DMS153 treated with DMSO at 0.1 percent for 48 hours (cell line): ENCODE results near the gene NT5M.
"Not testable (repeated sequence)": the region's sequence is repeated elsewhere in the genome, so short reads cannot be mapped to it uniquely, and the experiment has no call there.

ENCODE experiments used
- DNase-seq: peaks from one replicate; lab custom pipeline; 2025; ENCODE audit not compliant: unreplicated experiment; lab: John Stamatoyannopoulos, UW

Gene NT5M

DNA sequence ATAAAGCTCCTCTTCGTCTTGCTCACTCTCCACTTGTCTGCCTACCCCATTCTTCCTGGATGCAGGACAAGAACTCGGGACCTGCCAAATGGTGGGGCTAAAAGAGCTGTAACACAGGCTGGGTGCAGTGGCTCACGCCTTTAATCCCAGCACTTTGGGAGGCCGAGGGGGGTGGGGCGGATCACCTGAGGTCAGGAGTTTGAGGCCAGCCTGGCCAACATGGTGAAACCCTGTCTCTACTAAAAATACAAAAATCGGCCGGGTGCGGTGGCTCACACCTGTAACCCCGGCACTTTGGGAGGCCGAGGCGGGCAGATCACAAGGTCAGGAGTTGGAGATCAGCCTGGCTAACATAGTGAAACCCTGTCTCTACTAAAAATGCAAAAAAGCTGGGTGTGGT is 1.5 kb upstream of the NT5M start:
- DNase-seq = not testable (repeated sequence)

DNA sequence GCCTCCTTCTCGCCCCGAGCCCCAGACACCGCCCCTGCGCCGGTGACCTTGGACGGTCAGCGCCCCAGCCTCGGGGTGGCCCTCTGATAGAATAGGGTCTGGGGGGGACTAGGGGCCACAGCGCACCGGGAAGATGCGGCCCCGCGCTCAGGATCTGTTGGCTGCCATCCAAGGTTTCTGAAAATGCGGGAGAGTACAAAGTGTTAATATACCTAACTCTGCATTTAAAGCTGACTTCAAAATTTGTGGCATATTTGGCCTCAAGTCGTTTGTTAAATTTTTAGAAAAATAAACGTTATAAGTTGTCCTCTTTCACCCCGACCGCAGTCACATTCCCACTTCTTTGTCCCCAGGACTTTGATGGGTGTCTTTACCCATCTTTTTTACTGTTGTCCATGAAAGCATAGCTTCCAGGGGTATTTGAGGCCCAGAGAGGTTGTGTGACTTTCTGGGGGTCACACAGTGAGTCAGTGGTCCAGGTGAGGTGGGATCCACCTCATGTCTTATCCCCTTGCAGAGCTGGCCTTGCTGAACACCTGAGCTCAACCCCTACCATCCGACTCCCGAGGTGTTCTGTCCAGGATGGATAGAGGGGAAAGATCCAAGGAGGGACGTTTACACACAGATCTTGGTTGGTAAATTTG is 796 bp downstream of the NT5M start:
- DNase-seq = no peak

DNA sequence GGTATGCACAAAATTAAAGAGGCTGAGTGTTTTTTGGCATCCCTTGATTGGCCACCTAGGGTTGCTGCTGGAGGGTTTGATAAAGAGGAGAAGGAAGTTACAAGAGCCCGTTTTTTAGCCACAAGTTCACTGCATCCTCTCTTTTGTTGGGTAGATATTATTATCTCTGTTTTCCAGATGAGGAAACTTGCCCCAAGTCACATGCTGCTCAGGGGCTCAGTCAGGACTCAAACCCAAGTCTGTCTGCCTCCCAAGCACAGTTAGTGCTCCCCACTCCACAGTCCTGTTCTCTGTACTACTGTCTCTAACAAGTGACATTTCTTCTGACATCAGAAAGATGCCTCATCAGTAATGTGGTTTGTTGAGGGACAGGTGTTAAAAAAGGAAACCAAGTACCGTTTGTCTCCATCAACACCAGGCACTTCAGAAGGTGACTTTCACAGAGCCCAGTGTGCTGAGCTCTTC is 1.4 kb downstream of the NT5M start:
- no peak for DNase-seq

DNA sequence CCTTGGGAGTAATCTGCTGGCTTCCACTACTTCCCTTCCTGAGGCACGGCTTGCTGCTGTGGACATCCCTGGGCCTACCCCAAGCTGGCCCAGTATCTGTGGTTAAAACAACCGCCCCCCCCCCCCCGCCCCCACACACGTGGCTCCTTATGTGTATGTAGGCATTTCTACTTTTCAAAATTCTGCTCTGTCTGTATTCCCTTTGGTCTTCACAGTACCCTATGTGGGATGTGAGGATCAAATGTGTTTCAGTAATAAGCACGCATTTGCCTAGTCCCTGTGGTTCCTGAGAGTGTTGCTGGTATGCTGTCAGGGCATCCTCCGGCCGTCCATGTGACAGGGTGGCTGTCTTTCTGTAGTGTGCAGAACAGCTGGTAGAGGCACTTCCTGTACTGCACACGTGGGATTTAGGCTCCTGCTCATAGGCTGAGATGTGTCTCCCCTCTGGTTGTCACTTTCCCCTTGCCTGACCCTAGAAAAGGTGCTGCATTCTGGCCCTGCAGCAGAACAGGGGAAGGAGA is 2.2 kb downstream of the NT5M start:
- no peak for DNase-seq

DNA sequence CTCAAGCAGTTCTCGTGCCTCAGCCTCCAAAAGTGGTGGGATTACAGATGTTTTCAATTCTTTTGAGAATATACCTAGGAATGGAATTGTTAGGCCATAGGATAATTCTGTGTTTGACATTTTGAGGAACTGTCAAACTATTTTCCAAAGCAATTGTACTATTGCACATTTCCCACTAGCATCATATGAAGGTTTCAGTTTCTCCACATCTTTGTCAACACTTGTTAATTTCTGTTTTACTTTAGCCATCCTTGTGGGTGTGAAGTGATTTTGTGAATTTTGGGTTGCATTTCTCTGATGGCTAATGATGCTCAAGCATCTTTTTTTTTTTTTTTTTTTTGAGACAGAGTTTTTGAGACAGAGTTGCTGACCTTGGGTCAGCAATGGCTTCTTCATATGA is 6.2 kb downstream of the NT5M start:
- DNase-seq = no peak

- no peak for DNase-seq
Observed at GRCh38 chr17:17313350-17313991, 10.3 kb downstream of the NT5M start.

DNA sequence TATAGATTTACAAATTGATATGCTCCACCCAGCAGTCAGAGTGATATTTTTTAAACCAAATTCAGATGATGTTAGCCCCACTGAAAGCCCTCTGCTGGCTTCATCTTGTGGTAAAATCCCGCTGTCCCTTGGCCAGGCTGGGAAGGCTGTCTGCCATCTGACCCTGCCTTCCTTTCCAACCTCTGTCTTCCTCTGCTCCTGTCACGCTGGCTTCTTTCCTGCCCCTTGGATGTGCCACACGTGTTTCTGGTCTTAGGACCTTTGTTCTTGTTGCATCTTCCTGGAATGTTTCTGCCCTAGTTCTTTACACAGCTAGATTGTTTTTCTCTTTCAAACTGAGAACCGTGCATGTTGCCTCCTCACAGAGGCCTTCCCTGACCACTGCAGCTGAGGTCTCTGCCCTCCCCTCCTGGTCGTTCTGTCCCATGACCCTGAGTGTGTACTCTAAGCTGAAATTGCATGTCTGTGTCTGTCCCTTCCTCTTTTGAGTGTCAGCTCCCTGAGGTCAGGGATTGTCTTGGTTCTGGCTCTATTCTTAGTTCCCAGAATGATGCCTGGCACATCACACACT is 11.4 kb downstream of the NT5M start:
- DNase-seq = no peak

DNA sequence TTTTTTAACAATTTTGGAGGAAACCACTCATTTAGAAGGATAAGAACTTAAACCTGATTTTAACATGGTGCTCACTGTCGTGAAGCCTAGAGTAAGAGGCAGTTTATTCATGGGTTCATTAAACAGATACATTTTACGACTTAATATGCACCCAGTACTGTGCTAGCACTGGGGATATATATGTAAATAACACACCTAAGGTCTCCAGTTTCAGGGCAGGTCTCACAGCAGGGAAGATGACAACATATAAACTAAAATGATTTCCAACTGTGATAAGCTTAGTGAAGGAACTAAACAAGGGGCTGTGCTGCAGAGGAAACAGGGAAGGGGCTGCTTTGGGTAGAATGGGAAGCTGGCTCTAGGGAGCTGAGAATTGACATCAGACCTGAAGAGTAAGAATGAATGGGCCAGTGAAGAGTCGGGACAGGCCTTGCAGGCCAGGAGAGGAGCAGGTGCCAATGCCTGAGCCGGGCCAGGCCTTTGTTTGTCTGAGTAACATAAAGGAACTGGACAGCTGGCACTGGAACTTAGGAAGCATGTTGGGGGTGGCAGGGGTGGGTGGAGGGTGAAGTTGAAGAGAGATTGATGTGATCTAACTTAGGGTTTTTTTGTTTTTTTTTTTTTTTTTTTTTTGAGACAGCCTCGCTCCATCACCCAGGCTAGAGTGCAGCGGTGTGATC is 12.1 kb downstream of the NT5M start:
- no peak for DNase-seq

DNA sequence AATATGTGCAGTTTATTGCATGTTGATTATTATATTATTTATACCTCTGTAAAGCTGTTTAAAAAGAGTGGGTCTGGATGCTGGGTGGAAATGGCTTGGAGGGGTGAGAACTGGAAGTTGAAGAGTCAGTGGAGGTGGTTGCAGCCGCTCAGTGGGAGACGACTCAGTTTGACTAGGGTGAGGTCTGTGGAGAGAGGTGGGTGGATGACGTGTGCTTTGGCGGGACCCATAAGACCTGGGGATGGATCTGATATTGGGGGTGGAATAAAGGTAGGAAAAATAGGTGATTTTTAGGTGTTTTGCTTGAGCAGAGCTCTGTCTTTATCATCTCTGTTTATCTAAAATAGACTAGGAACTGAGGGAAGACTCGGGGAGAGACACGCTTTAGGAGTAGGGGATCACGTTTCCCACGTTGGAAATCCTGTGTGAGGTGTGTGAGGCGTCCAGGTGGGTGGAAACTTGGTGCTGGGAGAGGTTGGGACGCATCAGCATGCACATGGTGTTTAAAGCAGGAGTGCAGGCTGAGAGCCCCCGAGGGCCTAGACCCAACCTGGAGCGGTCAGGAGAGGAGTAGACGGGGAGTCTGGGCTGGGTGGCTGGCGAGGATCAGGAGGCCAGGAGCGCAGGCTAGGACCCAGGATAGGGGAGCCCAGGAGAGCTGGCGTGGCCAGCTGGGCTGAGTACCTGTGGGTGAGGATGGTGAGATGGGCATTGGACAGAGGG is 17.2 kb downstream of the NT5M start:
- no peak for DNase-seq

DNA sequence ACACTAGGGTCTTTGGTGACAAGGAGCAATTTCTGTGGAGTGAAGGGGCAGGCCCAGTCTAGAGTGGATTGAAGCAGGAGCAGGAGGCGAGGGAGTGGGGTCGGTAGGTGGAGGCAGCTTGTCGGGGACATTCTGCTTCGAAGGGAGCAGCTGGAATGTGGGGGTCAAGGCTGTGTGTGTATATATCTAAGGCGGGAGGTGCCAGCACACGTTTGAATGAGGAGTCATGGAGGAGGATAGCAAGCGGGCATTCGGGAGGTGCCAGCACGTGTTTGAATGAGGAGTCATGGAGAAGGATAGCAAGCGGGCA is 17.7 kb downstream of the NT5M start:
- no peak for DNase-seq

DNA sequence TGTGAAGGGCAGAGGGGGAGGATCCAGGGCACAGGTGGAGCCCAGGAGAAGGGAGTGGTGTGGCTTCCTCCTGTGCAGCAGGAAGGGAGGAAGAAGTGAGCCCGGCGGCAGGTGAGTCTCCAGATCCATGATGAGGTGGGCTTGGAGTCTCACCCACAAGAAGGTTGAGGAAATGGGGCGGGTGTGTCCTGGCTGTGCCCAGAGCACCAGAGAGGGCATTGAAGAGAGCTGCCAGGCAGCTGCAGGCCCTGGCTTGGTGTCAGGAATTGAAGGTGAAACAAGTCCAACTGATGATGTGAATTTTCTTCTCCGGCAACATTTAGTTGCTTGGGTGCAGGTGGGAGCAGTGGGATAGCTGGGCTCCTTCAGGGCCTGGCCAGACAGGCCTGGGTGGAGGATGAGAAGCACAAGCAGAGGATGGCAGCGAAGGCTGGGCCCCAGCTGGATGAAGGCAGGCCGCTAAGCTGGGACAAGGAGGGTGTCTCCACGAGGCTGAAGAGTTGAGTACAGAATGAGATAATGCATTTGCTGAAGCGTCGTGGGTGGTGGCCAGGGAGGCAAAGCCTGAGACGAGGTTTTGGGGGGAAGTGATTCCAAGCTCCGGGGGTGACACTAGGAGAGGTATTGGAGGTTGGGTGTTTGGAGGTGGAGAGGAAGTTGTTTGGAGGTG is 18.3 kb downstream of the NT5M start:
- DNase-seq = no peak

DNA sequence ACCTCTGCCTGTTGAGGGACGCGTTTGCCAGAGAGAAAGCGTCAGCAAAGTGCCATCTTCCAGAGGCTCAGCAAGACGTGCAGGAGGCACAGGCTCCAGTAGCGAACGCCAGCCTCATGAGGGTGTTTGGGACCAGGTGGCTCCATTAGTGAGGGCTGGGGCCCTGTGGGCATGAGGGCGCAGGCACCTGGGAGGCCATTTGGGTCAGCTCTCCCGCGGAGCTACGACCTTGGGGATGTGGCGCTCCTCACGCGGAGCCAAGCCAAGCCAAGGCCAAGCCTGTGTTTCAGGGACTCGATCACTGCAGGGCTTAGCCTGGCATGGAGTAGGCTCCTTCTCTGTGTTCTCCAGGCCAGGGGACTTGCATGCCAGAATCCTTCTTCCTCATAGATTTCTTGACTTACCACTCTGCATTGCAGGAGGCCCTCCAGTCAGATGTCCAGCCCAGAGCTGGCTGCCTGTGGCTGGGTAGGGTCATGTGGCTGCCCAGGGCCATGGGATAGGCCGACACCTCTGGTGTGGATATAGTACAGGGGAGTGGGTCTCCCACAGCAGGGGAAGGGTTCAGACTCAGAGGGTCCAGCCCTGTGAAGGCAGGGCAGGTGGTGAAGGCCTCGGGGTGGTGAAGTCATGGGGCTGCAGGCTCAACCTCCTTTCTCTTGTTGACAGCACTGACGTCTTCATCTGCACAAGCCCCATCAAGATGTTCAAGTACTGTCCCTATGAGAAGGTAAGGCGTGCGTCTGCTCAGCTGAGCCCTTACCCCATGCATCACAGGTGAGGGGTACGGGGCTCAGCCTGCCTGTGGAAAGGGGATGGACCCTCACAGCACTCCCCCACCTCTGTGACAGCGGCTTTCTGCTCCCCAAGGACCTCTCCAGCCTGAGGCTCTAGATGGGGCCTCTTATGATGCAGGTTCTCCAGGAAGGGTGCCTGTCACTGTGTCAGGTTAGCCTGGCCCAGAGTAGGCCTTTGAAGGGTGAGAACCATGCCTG is 19.6 kb downstream of the NT5M start:
- no peak for DNase-seq

DNA sequence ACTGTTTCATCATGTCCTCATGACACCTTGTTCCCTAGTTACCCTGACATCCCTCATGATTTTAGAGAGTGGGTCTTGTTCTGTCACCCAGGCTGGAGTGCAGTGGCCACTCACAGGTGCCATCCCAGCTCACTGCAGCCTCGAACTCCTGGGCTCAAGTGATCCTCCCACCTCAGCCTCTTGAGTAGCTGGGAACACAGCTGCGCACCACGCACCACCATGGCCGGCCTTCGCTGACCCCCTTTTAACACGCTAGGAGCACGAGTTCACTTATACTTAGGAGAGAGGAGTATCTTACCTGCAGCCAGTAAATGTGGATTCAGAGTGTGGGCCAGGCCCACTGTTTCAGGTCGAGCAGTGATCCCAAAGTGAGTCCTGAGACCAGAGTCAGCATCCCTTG is 21.4 kb downstream of the NT5M start:
- DNase-seq = no peak

DNA sequence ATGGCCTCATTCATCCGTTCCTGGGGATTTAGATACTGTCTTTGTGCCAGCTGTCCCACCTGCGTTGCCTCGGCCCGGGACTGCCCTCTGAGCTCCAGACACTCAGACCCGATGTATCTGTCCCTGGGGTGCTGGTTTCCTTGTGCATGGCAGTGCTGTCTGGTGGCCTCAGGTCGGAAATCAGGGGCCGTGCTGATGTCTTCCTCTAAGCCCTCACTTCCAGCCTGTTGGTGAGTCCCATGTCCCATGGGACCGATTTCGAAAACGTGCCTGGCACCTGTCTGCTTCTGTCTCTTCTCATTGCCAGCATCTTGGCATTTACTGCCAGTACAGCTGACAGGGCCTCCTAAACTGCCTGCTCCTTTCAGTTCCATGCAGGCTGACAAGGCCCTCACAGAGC is 22.1 kb downstream of the NT5M start:
- DNase-seq = no peak

- DNase-seq = no peak
Observed at GRCh38 chr17:17325816-17326215, 22.6 kb downstream of the NT5M start.

- DNase-seq = no peak
Observed at GRCh38 chr17:17326275-17326875, 23.2 kb downstream of the NT5M start.

GRCh38 chr17:17328251-17328650 is 25.1 kb downstream of the NT5M start:
- DNase-seq = no peak

DNA sequence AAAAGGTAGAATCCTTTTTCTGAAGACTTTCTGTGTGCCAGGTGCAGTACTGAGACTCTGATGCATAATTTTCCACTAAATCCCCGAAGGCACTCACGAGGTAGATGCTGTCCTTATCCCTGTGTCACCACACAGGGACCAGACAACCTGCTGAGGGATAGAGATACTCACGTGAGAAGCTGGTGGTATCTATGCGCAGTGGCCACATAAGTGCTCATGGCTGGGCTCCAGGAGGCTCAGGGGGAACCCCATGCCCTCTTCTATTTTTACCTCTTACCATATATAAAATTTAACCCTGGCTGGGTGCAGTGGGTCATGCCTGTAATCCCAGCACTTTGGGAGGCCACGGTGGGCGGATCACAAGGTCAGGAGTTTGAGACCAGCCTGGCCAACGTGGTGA is 38.3 kb downstream of the NT5M start:
- DNase-seq = no peak

GRCh38 chr17:17342242-17342945 is 39.2 kb downstream of the NT5M start:
- no peak for DNase-seq
